Trophoblast cell (in vitro differentiated cells and primary cell): ENCODE measurements around the gene RAD1.

Experiments
- DNase-seq, 2 donors: peaks; one replicate each; pipeline ENCODE4 v3.0.0-alpha.2; 2016
- H2AFZ ChIP-seq: 2 replicates; pipeline ENCODE4 v1.6.1; 2013; ENCODE audit warnings: low read length, moderate library complexity, mild to moderate bottlenecking; ENCODE audit not compliant: insufficient read depth, poor library complexity
- H2AK5ac ChIP-seq: 2 replicates; pipeline ENCODE4 v1.6.1; 2013; ENCODE audit warnings: mild to moderate bottlenecking, low read length
- H2BK120ac ChIP-seq: 2 replicates; pipeline ENCODE4 v1.6.1; 2013; ENCODE audit warnings: low read length, mild to moderate bottlenecking, moderate library complexity; ENCODE audit not compliant: insufficient read depth, poor library complexity
- H2BK12ac ChIP-seq: 2 replicates; pipeline ENCODE4 v1.6.1; 2013; ENCODE audit warnings: mild to moderate bottlenecking, low read length, moderate library complexity
- H2BK5ac ChIP-seq: 2 replicates; pipeline ENCODE4 v1.6.1; 2013; ENCODE audit warnings: low read length, low read depth, moderate library complexity, mild to moderate bottlenecking; ENCODE audit not compliant: poor library complexity
- H3K14ac ChIP-seq: 2 replicates; pipeline ENCODE4 v1.6.1; 2013; ENCODE audit warnings: mild to moderate bottlenecking, low read length
- H3K18ac ChIP-seq: 2 replicates; pipeline ENCODE4 v1.6.1; 2013; ENCODE audit warnings: mild to moderate bottlenecking, low read length
- H3K23ac ChIP-seq: 2 replicates; pipeline ENCODE4 v1.6.1; 2013; ENCODE audit warnings: low read length
- H3K27ac ChIP-seq: 2 replicates; pipeline ENCODE4 v1.5.1; 2013; ENCODE audit warnings: low read depth, mild to moderate bottlenecking, inconsistent platforms, low read length, moderate library complexity
- H3K27me3 ChIP-seq: 2 replicates; pipeline ENCODE4 v1.6.1; 2013; ENCODE audit warnings: inconsistent platforms, mild to moderate bottlenecking, low read length, moderate library complexity; ENCODE audit not compliant: insufficient read depth
- H3K36me3 ChIP-seq, 2 experiments: 1 replicate in 1 of 2; 2 replicates in 1 of 2; pipeline ENCODE4 v1.6.1; 2013; ENCODE audit warnings: low read length in 2 of 2, mild to moderate bottlenecking in 2 of 2, moderate library complexity in 1 of 2; ENCODE audit not compliant: insufficient read depth in 2 of 2, control insufficient read depth in 1 of 2
- H3K4ac ChIP-seq: 2 replicates; pipeline ENCODE4 v1.6.1; 2013; ENCODE audit warnings: low read depth, mild to moderate bottlenecking, low read length, moderate library complexity
- H3K4me1 ChIP-seq, 2 experiments: 1 replicate in 1 of 2; 2 replicates in 1 of 2; pipeline ENCODE4 v1.6.1; 2013; ENCODE audit warnings: low read length in 2 of 2, mild to moderate bottlenecking in 2 of 2, moderate library complexity in 1 of 2; ENCODE audit not compliant: insufficient read depth in 2 of 2, control insufficient read depth in 1 of 2
- H3K4me2 ChIP-seq: 2 replicates; pipeline ENCODE4 v1.6.1; 2013; ENCODE audit warnings: inconsistent platforms, mild to moderate bottlenecking, low read length, moderate library complexity
- H3K4me3 ChIP-seq: 2 replicates; pipeline ENCODE4 v1.5.1; 2013; ENCODE audit warnings: mild to moderate bottlenecking, low read depth, low read length, inconsistent platforms
- H3K79me1 ChIP-seq: one replicate; pipeline ENCODE4 v1.6.1; 2013; ENCODE audit warnings: low read length
- H3K79me2 ChIP-seq: 2 replicates; pipeline ENCODE4 v1.6.1; 2013; ENCODE audit warnings: low read length, mild to moderate bottlenecking; ENCODE audit not compliant: control insufficient read depth, insufficient read depth, poor library complexity
- H3K9ac ChIP-seq: 2 replicates; pipeline ENCODE4 v1.6.1; 2013; ENCODE audit warnings: mild to moderate bottlenecking, low read length
- H3K9me3 ChIP-seq: 2 replicates; pipeline ENCODE4 v1.6.1; 2013; ENCODE audit warnings: low read depth, mild to moderate bottlenecking, control low read depth, inconsistent platforms, low read length; ENCODE audit not compliant: insufficient read depth
- H4K12ac ChIP-seq: 2 replicates; pipeline ENCODE4 v1.6.1; 2013; ENCODE audit warnings: low read depth, mild to moderate bottlenecking, low read length, moderate library complexity
- H4K8ac ChIP-seq: 2 replicates; pipeline ENCODE4 v1.6.1; 2013; ENCODE audit warnings: low read depth, mild to moderate bottlenecking, low read length, moderate library complexity
- H4K91ac ChIP-seq: one replicate; pipeline ENCODE4 v1.6.1; 2013; ENCODE audit warnings: low read depth, mild to moderate bottlenecking, low read length, moderate library complexity
- WGBS: extraction: QIAGEN DNeasy Blood & Tissue Kit; methylation state at CpG from one replicate; pipeline ENCODE4 v1.1.7; 2013; ENCODE audit warnings: missing lambda C conversion rate; ENCODE audit not compliant: insufficient read length, insufficient coverage; ENCODE audit errors: extremely low coverage; 5-methylcytosine and 5-hydroxymethylcytosine counted together

RAD1 gene

GRCh38 chr5:34905564-34905963 is 9.7 kb downstream of the RAD1 start:
- WGBS: no CpG with 5 or more reads among the region's 2 CpGs
- Histone ChIP-seq H2BK120ac (no peak overlapping the region), H3K4me1 (no peaks in the 10 kb centered on the region), H2AK5ac (no peak overlapping the region), H3K9me3 (no peaks in the 10 kb centered on the region), H2AFZ (no peak overlapping the region), H3K27ac (no peak overlapping the region), H3K14ac (no peak overlapping the region), H2BK12ac (no peak overlapping the region), H3K79me2 (no peaks in the 10 kb centered on the region), H3K4ac (no peak overlapping the region), H3K27me3 (no peaks in the 10 kb centered on the region), H3K18ac (no peak overlapping the region), H3K4me3 (no peak overlapping the region), H3K4me2 (no peak overlapping the region), H2BK5ac (no peak overlapping the region), H3K36me3 (peaks cover 5 to 6% of the 10 kb centered on the region in 2 experiments), H3K23ac (no peak overlapping the region), H4K12ac (no peak overlapping the region), H3K79me1 (no peaks in the 10 kb centered on the region), H4K8ac (no peak overlapping the region), H4K91ac (no peak overlapping the region), H3K9ac (no peak overlapping the region)
- DNase-seq: peak in 1 of 2 donors; percentile 28

GRCh38 chr5:34903260-34903659 is 12.0 kb downstream of the RAD1 start:
- H3K23ac ChIP-seq: no peak overlapping the region
- peaks cover 4 to 6% of the 10 kb centered on the region in 2 experiments for H3K36me3 ChIP-seq
- no peak overlapping the region for H3K14ac ChIP-seq
- no peak overlapping the region for H3K4ac ChIP-seq
- no peak overlapping the region for H2AK5ac ChIP-seq
- no peak overlapping the region for H2BK120ac ChIP-seq
- no peaks in the 10 kb centered on the region for H3K27me3 ChIP-seq
- no peaks in the 10 kb centered on the region for H3K79me2 ChIP-seq
- no peak overlapping the region for H4K91ac ChIP-seq
- no peak overlapping the region for H2BK5ac ChIP-seq
- no peak overlapping the region for H3K18ac ChIP-seq
- no peak overlapping the region for H4K12ac ChIP-seq
- no peak overlapping the region for H2AFZ ChIP-seq
- no peaks in the 10 kb centered on the region for H3K79me1 ChIP-seq
- H3K4me3 ChIP-seq: no peak overlapping the region
- WGBS: no CpG with 5 or more reads among the region's 1 CpG
- no peak overlapping the region for H3K4me2 ChIP-seq
- H4K8ac ChIP-seq: no peak overlapping the region
- peaks cover 0 to 2% of the 10 kb centered on the region in 2 experiments for H3K4me1 ChIP-seq
- no peak for DNase-seq
- no peaks in the 10 kb centered on the region for H3K9me3 ChIP-seq
- no peak overlapping the region for H3K9ac ChIP-seq
- no peak overlapping the region for H2BK12ac ChIP-seq
- no peak overlapping the region for H3K27ac ChIP-seq

GRCh38 chr5:34900652-34901051 is 14.7 kb downstream of the RAD1 start:
- no peaks in the 10 kb centered on the region for H3K27me3 ChIP-seq
- no CpG with 5 or more reads among the region's 6 CpGs for WGBS

GRCh38 chr5:34899066-34899465 is 16.2 kb downstream of the RAD1 start:
- Histone ChIP-seq H3K23ac (no peak overlapping the region), H3K27ac (peak overlapping the region; percentile 69), H3K27me3 (no peaks in the 10 kb centered on the region), H4K8ac (no peak overlapping the region), H3K4me1 (peaks cover 0 to 6% of the 10 kb centered on the region in 2 experiments), H3K9me3 (no peaks in the 10 kb centered on the region), H4K12ac (no peak overlapping the region), H2AFZ (no peak overlapping the region), H3K9ac (no peak overlapping the region), H2BK5ac (no peak overlapping the region), H3K18ac (no peak overlapping the region), H3K4ac (no peak overlapping the region), H2AK5ac (peak overlapping the region; percentile 43), H3K14ac (no peak overlapping the region), H3K79me1 (no peaks in the 10 kb centered on the region), H2BK12ac (no peak overlapping the region), H2BK120ac (peak overlapping the region; percentile 57), H3K79me2 (no peaks in the 10 kb centered on the region), H3K4me3 (no peak overlapping the region), H3K36me3 (peaks cover 2 to 4% of the 10 kb centered on the region in 2 experiments), H4K91ac (peak overlapping the region; percentile 76), H3K4me2 (no peak overlapping the region)
- peak; percentile 72 to 90 for DNase-seq
- no CpG with 5 or more reads among the region's 2 CpGs for WGBS

More at GRCh38 chr5:34900652-34901051, 14.7 kb downstream of the RAD1 start:
- no peak overlapping the region for H4K8ac ChIP-seq
- no peak overlapping the region for H4K91ac ChIP-seq
- H3K18ac ChIP-seq: no peak overlapping the region
- H4K12ac ChIP-seq: no peak overlapping the region
- H3K4ac ChIP-seq: no peak overlapping the region
- H3K4me2 ChIP-seq: no peak overlapping the region
- no peak overlapping the region for H3K14ac ChIP-seq
- H3K9ac ChIP-seq: no peak overlapping the region
- H3K4me3 ChIP-seq: no peak overlapping the region
- DNase-seq: no peak
- H3K27ac ChIP-seq: no peak overlapping the region
- no peak overlapping the region for H3K23ac ChIP-seq
- H3K9me3 ChIP-seq: no peaks in the 10 kb centered on the region
- H3K79me2 ChIP-seq: no peaks in the 10 kb centered on the region
- H2BK5ac ChIP-seq: no peak overlapping the region
- H2BK12ac ChIP-seq: no peak overlapping the region
- H3K36me3 ChIP-seq: peaks cover 3 to 6% of the 10 kb centered on the region in 2 experiments
- H2AFZ ChIP-seq: no peak overlapping the region
- no peaks in the 10 kb centered on the region for H3K79me1 ChIP-seq
- no peak overlapping the region for H2BK120ac ChIP-seq
- peaks cover 0 to 6% of the 10 kb centered on the region in 2 experiments for H3K4me1 ChIP-seq
- no peak overlapping the region for H2AK5ac ChIP-seq
